GM04503 (cell line): ENCODE results near the gene ITM2B.

Experiments used
- DNase-seq: peaks from one replicate; pipeline ENCODE4 v3.0.0-alpha.2; 2012; ENCODE audit warnings: low read depth

ITM2B gene

DNA sequence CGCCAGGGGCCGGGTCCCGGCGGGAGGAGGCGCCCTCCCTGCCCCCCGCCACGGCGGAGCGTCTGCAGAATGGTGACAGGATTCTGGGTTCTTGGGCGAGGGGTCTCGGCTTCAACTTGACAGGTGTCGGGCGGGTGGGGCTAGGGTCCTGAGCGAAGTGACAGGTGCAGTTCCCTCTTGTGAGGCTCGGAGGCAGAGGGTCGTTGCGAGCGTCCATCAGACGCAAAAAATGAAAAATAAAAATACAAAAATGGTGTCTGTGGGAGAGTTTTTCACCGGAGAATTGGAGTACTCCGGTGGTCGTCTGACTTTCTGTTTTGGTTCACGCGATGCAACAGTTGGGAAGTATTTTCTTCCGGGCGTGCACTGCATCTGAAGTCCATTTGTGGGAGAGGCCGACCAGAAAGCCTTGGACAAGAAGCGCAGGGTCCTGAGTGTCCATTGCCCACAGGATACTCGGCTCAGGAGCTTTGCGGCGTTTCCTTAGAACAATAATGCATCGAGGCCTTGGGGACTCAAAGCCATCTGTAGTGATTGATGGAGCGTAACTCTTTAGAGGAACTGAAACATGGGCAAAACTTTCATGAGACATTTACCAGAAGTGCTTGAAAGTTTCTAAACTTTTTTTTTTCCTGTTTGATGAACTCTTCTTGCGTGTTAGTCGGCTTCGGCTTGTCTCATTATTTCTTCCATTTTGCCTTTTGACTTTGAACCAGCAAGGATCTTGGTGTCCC, 71.3 kb downstream of the ITM2B start:
- peak; percentile 14 for DNase-seq

DNA sequence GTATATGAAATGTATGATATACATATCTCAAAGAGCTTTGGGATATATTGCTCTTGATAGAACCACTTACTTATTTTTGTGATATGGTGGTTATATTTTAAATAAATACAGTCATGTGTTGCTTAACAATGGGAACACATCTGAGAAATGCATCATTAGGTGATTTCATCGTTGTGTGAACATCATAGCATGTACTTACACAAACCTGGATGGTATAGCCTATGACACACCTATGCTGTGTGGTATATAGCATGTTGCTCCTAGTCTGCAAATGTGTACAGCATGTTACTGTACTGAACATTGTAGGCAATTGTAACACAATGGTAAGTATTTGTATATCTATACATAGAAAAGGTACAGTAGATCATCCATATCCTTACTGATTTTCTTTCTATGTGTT, 78.2 kb downstream of the ITM2B start:
- DNase-seq, result no peak

DNA sequence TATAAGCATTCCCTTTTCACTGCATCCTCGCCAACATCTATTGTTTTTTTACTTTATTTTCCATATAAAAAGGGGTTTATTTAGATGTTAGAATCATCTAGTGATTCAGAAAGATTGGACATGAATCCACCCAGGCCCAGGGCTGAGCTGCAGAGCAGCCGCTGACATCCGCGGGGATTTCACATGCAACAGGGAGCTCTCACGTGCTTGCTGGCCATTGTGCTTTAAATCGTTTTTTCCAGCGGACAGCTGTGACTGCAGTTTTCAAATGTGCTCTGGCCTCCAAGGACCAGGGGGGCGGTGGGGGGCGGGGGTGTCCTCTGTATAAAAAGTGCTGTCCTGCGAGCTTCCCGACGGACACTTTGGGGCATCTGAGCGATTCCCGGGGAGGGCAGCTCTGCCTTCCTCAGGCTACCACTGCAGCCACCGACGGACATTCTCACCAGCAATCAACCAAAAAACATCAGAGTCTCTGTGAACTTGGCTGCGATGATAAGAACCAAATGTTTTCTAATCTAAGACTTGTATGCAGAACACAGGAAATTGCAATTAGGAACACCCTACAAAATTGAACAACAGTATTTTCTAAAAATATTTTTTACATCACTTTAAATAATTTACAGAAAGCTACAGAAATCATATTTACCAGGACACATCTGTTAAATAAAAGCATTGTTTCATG, 83.1 kb downstream of the ITM2B start:
- no peak for DNase-seq

DNA sequence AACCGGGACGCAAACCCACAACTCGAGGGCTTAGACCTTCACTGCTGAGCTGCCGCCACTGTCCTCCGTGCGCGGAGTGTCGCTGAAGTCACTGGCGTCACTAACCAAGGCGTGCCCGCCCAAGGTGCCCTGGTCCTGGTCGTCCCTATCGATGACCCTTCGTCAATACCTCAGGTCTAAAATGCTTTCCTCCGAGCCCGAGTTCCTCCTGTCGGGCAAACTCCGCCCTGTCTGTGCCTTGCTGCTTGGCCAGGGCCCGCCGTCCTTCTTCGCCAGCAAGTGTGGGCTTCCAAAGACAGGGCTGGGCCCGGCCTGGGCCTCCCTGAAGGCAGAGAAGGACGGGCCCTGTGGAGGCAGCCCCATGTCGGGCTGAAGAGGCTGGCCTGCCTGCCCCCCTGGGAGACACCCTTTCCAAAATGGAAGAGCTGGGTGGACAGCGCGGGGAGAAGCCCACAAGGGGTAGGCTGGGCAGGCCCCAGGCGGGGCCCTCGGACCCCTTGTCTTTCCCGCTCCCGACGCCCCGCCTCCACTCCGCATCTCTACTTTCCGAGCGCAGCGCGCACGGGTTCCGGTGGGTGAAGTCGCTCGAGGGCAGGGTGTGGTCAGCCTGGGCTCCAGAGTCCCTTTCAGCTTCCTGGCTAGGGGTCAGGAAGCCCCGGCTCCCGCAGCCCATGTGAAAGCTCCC, 84.0 kb downstream of the ITM2B start:
- no peak for DNase-seq

DNA sequence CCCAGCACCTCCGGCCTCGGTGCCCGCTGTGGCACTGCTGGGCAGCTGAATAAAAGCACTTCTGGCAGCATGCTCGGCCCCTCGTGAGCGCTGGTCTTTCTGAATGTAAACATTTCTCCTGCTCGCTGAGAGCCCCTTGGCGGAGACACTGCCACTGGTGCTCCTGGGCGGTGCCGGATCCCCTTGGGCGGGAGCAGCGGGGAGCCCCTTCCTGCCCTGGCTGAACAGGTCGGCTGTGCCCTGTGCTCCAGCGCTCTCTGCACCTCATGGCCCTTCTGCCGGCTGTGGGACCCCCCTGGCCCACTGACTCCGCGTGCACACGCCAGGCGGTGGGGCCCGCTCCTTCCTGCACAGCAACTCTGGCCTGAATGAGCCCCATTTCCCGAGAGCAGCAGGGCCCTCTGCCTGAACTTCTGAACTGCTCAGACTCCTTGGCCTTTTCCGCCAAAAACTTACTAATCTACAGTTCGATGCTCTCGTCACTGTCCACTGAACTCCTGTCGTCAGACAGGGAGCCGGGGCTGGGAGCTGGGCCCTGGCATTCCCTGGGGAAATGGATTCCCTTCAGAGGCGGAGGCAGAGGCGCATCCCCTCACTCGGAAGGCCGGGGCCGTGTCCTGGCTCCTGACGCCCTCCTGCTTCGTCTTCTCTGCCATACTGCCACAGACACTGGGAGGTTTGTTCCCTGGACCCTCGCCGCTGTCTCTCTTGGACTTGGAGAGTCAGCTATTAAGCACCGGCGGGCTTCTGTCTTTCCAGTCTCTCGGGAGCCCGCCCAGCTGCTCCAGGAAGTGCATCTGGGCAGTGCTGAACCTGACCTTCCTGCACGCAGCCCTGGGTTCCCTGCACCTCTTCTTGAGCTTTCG, 84.7 kb downstream of the ITM2B start:
- DNase-seq, result no peak

DNA sequence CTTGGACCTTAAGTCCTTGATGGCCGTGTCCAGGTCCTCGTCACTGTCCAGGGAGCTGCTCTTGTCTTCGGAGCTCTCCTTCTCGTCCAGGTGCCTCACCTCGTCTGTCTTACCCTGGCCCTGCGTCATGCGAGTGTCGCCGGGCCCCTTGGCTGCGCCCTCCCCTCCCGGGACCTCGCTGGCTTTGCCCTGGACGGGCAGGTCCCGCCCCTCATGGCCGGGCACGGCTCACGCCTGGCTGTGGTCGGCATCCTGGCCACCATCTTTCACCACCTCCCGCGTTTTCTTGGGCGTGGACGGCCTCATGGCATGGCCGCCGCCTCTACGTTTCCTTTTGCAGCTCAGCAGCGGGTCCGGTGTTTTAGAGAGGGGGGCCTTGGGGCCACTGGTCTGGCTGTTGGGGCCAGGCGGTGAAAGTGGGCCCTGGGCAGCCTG, 85.4 kb downstream of the ITM2B start:
- DNase-seq, result no peak

DNA sequence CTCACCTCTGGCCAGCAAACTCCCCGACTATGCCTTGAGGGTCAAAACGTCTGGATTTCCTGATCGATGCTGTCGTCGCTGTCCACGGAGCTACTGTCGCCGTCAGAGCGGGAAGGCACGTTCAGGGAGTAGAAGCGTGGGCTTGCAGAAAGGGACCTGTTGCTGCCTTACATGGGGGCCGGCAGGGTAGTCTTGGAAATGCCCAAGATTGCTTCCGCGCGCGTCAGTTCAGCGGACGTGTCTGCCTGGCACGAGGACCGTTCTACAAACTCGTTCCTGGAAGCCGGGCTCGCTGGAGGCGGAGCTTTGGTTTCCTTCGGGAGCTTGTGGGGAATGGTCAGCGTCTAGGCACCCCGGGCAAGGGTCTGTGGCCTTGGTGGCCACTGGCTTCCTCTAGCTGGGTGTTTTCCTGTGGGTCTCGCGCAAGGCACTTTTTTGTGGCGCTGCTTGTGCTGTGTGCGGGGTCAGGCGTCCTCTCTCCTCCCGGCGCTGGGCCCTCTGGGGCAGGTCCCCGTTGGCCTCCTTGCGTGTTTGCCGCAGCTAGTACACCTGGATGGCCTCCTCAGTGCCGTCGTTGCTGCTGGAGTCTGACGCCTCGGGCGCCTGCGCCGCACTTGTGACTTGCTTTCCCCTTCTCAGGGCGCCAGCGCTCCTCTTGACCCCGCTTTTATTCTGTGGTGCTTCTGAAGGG, 86.0 kb downstream of the ITM2B start:
- no peak for DNase-seq
